ENCODE measurements around the gene MRPS30. TPM values are rescaled to one million over a fixed set of nuclear protein-coding genes. Genes with fewer than 3 reads are reported as not detected.

MRPS30 gene
- polyA plus RNA-seq (2013, experiment 1 of 2): 29.5 TPM
- 31.0 TPM for polyA plus RNA-seq (2013, experiment 2 of 2)

GRCh38 chr5:44808435-44809214, at the start of gene MRPS30:
MRPS30 (plus strand) TSS chr5:44808947; CDS start chr5:44808963, 16 bp downstream.
- no peak within 1 kb of the TSS for H2BK120ac ChIP-seq (ENCODE audit: low read depth, low read length)
- under 1% methylated on average over 46 of the region's 47 CpGs for WGBS
- peaks cover 0 to 27% of the 10 kb centered on the region in 2 experiments for H3K36me3 ChIP-seq (ENCODE audit: control insufficient read depth in 1 of 2, insufficient read depth in 2 of 2, low read depth in 1 of 2, low read length in 2 of 2)
- H4K8ac ChIP-seq (ENCODE audit: low read length): peak within 1 kb of the TSS; percentile 94
- H3K4ac ChIP-seq (ENCODE audit: low read depth in 1 of 2, low read length in 2 of 2): peak within 1 kb of the TSS; percentile 49 to 64
- peak within 1 kb of the TSS; percentile 72 for H3K4me2 ChIP-seq (ENCODE audit: low read length, poor library complexity, severe bottlenecking)
- H3K4me3 ChIP-seq (ENCODE audit: insufficient read depth in 1 of 2, low read depth in 1 of 2, low read length in 2 of 2): peak within 1 kb of the TSS; percentile 97 to 98
- peak within 1 kb of the TSS in 1 of 2 experiments; percentile 96 for H3K14ac ChIP-seq (ENCODE audit: low read length in 2 of 2)
- H3K27ac ChIP-seq (ENCODE audit: low read length, poor library complexity, severe bottlenecking): peak within 1 kb of the TSS; percentile 73
- no peak within 1 kb of the TSS for H2AK5ac ChIP-seq (ENCODE audit: low read length, severe bottlenecking)
- peak within 1 kb of the TSS; percentile 98 for H2AFZ ChIP-seq (ENCODE audit: low read depth, low read length)
- peak; percentile 99 for DNase-seq
- H3K27me3 ChIP-seq (ENCODE audit: control insufficient read depth in 1 of 2, insufficient read depth in 1 of 2, low read length in 2 of 2): no peaks in the 10 kb centered on the region
- H3K9ac ChIP-seq (ENCODE audit: low read length): peak within 1 kb of the TSS; percentile 95
- H3K23ac ChIP-seq (ENCODE audit: low read length in 2 of 2): peak within 1 kb of the TSS in 1 of 2 experiments; percentile 91
- H3K9me3 ChIP-seq (ENCODE audit: control insufficient read depth, low read length): no peaks in the 10 kb centered on the region
- peak within 1 kb of the TSS; percentile 15 for H2BK5ac ChIP-seq (ENCODE audit: low read depth, low read length, poor library complexity, severe bottlenecking)
- peak within 1 kb of the TSS; percentile 77 for H2BK15ac ChIP-seq (ENCODE audit: low read depth, poor library complexity, severe bottlenecking)
- H3K4me1 ChIP-seq (ENCODE audit: control insufficient read depth, insufficient read depth, low read depth, low read length): no peaks in the 10 kb centered on the region
- peaks cover 5% of the 10 kb centered on the region for H3K79me1 ChIP-seq (replicated peaks; ENCODE audit: low read length, poor library complexity, severe bottlenecking)
- H3K18ac ChIP-seq (ENCODE audit: low read depth in 1 of 2, low read length in 2 of 2): peak within 1 kb of the TSS; percentile 96 to 100
- peak within 1 kb of the TSS; percentile 65 for H4K91ac ChIP-seq (ENCODE audit: low read length)
- peak within 1 kb of the TSS; percentile 28 to 91 for H2BK12ac ChIP-seq (ENCODE audit: low read length in 2 of 2)

GRCh38 chr5:44769200-44769876, 39.4 kb upstream of the MRPS30 start:
- Histone ChIP-seq H3K18ac (ENCODE audit: low read depth in 1 of 2, low read length in 2 of 2) (no peak overlapping the region), H2BK120ac (ENCODE audit: low read depth, low read length) (no peak overlapping the region), H3K4me2 (ENCODE audit: low read length, poor library complexity, severe bottlenecking) (no peak overlapping the region), H3K27ac (ENCODE audit: low read length, poor library complexity, severe bottlenecking) (no peak overlapping the region), H2AK5ac (ENCODE audit: low read length, severe bottlenecking) (no peak overlapping the region), H3K23ac (ENCODE audit: low read length in 2 of 2) (no peak overlapping the region), H3K4me3 (ENCODE audit: insufficient read depth in 1 of 2, low read depth in 1 of 2, low read length in 2 of 2) (no peak overlapping the region), H3K14ac (ENCODE audit: low read length in 2 of 2) (no peak overlapping the region), H2AFZ (ENCODE audit: low read depth, low read length) (no peak overlapping the region), H4K8ac (ENCODE audit: low read length) (no peak overlapping the region), H2BK5ac (ENCODE audit: low read depth, low read length, poor library complexity, severe bottlenecking) (no peak overlapping the region), H3K36me3 (ENCODE audit: control insufficient read depth in 1 of 2, insufficient read depth in 2 of 2, low read depth in 1 of 2, low read length in 2 of 2) (no peaks in the 10 kb centered on the region), H2BK12ac (ENCODE audit: low read length in 2 of 2) (no peak overlapping the region), H4K91ac (ENCODE audit: low read length) (no peak overlapping the region), H3K4ac (ENCODE audit: low read depth in 1 of 2, low read length in 2 of 2) (no peak overlapping the region), H3K9me3 (ENCODE audit: control insufficient read depth, low read length) (no peaks in the 10 kb centered on the region), H3K27me3 (ENCODE audit: control insufficient read depth in 1 of 2, insufficient read depth in 1 of 2, low read length in 2 of 2) (no peaks in the 10 kb centered on the region), H3K79me1 (replicated peaks; ENCODE audit: low read length, poor library complexity, severe bottlenecking) (no peaks in the 10 kb centered on the region), H3K4me1 (ENCODE audit: control insufficient read depth, insufficient read depth, low read depth, low read length) (no peaks in the 10 kb centered on the region), H2BK15ac (ENCODE audit: low read depth, poor library complexity, severe bottlenecking) (no peak overlapping the region), H3K9ac (ENCODE audit: low read length) (peak overlapping the region; percentile 75)
- no peak for DNase-seq
- no CpG with 5 or more reads among the region's 2 CpGs for WGBS

- no peak overlapping the region for H3K18ac ChIP-seq (ENCODE audit: low read depth in 1 of 2, low read length in 2 of 2)
- no peaks in the 10 kb centered on the region for H3K4me1 ChIP-seq (ENCODE audit: control insufficient read depth, insufficient read depth, low read depth, low read length)
- no peak overlapping the region for H2BK12ac ChIP-seq (ENCODE audit: low read length in 2 of 2)
- H3K27ac ChIP-seq (ENCODE audit: low read length, poor library complexity, severe bottlenecking): no peak overlapping the region
- no peak overlapping the region for H4K91ac ChIP-seq (ENCODE audit: low read length)
- no peak overlapping the region for H2BK15ac ChIP-seq (ENCODE audit: low read depth, poor library complexity, severe bottlenecking)
- no peak overlapping the region for H3K23ac ChIP-seq (ENCODE audit: low read length in 2 of 2)
- WGBS: 96% methylated on average over 5 of the region's 5 CpGs
- no peak overlapping the region for H3K4ac ChIP-seq (ENCODE audit: low read depth in 1 of 2, low read length in 2 of 2)
- H3K27me3 ChIP-seq (ENCODE audit: control insufficient read depth in 1 of 2, insufficient read depth in 1 of 2, low read length in 2 of 2): no peaks in the 10 kb centered on the region
- H3K4me3 ChIP-seq (ENCODE audit: insufficient read depth in 1 of 2, low read depth in 1 of 2, low read length in 2 of 2): no peak overlapping the region
- no peak overlapping the region for H4K8ac ChIP-seq (ENCODE audit: low read length)
- no peak overlapping the region for H3K14ac ChIP-seq (ENCODE audit: low read length in 2 of 2)
- no peak overlapping the region for H2AFZ ChIP-seq (ENCODE audit: low read depth, low read length)
- H3K9me3 ChIP-seq (ENCODE audit: control insufficient read depth, low read length): no peaks in the 10 kb centered on the region
- peak overlapping the region; percentile 75 for H3K9ac ChIP-seq (ENCODE audit: low read length)
- H2BK5ac ChIP-seq (ENCODE audit: low read depth, low read length, poor library complexity, severe bottlenecking): no peak overlapping the region
- H3K4me2 ChIP-seq (ENCODE audit: low read length, poor library complexity, severe bottlenecking): no peak overlapping the region
- H2BK120ac ChIP-seq (ENCODE audit: low read depth, low read length): no peak overlapping the region
- no peaks in the 10 kb centered on the region for H3K36me3 ChIP-seq (ENCODE audit: control insufficient read depth in 1 of 2, insufficient read depth in 2 of 2, low read depth in 1 of 2, low read length in 2 of 2)
- DNase-seq: no peak
- no peaks in the 10 kb centered on the region for H3K79me1 ChIP-seq (replicated peaks; ENCODE audit: low read length, poor library complexity, severe bottlenecking)
- no peak overlapping the region for H2AK5ac ChIP-seq (ENCODE audit: low read length, severe bottlenecking)
Observed at GRCh38 chr5:44769877-44770209, 38.9 kb upstream of the MRPS30 start.
